Stimulated activated CD8-positive, alpha-beta memory T cell treated with anti-CD3 and anti-CD28 coated beads, Interleukin-15, amount 100 ng/mL, for 4 hours (primary cell): ENCODE measurements around the gene CAPN9.

ENCODE experiments used
- DNase-seq, 2 donors: peaks; one replicate each; pipeline ENCODE4 v3.0.0-alpha.2; 2020; ENCODE audit warnings: low read depth in 2 of 2

CAPN9 gene

GRCh38 chr1:230770317-230770716, 23.1 kb downstream of the CAPN9 start:
- no peak for DNase-seq

GRCh38 chr1:230771773-230772354, 24.7 kb downstream of the CAPN9 start:
- DNase-seq, result no peak

GRCh38 chr1:230772457-230773395, 25.5 kb downstream of the CAPN9 start:
- DNase-seq, result no peak

GRCh38 chr1:230773396-230774033, 26.3 kb downstream of the CAPN9 start:
- no peak for DNase-seq

GRCh38 chr1:230778916-230779590, 31.9 kb downstream of the CAPN9 start:
- DNase-seq, result no peak

GRCh38 chr1:230781131-230781530, 33.9 kb downstream of the CAPN9 start:
- no peak for DNase-seq

- DNase-seq, result no peak
Measured at GRCh38 chr1:230781594-230781993, 34.4 kb downstream of the CAPN9 start.

GRCh38 chr1:230784163-230784562, 37.0 kb downstream of the CAPN9 start:
- DNase-seq, result no peak

GRCh38 chr1:230785636-230786384, 38.6 kb downstream of the CAPN9 start:
- no peak for DNase-seq

GRCh38 chr1:230786385-230786753, 39.2 kb downstream of the CAPN9 start:
- no peak for DNase-seq

- no peak for DNase-seq
Measured at GRCh38 chr1:230787471-230787870, 40.3 kb downstream of the CAPN9 start.

- no peak for DNase-seq
Measured at GRCh38 chr1:230788561-230789275, 41.5 kb downstream of the CAPN9 start.

- no peak for DNase-seq
Measured at GRCh38 chr1:230790026-230790425, 42.8 kb downstream of the CAPN9 start.

GRCh38 chr1:230791986-230792564, 44.9 kb downstream of the CAPN9 start:
- no peak for DNase-seq

- no peak for DNase-seq
Measured at GRCh38 chr1:230792691-230793462, 45.7 kb downstream of the CAPN9 start.

- DNase-seq, result no peak
Measured at GRCh38 chr1:230793463-230793745, 46.2 kb downstream of the CAPN9 start.

GRCh38 chr1:230794431-230794830, 47.2 kb downstream of the CAPN9 start:
- no peak for DNase-seq

GRCh38 chr1:230794871-230795605, 47.9 kb downstream of the CAPN9 start:
- DNase-seq, result no peak

- DNase-seq, result no peak
Measured at GRCh38 chr1:230796626-230797025, 49.4 kb downstream of the CAPN9 start.
